HL-60/S4 (cell line): ENCODE data around the gene ARL2.
"Not testable (repeated sequence)": the region's sequence is repeated elsewhere in the genome, so short reads cannot be mapped to it uniquely, and the experiment has no call there.

Source experiments
- in situ Hi-C: fragments of 300-500 bp; cut with MboI; formaldehyde crosslinking; loops from 2 replicates; pipeline ENCODE4 v1.14.3; 2022; ENCODE audit warnings: low sequenced_read_pairs

Gene ARL2

DNA sequence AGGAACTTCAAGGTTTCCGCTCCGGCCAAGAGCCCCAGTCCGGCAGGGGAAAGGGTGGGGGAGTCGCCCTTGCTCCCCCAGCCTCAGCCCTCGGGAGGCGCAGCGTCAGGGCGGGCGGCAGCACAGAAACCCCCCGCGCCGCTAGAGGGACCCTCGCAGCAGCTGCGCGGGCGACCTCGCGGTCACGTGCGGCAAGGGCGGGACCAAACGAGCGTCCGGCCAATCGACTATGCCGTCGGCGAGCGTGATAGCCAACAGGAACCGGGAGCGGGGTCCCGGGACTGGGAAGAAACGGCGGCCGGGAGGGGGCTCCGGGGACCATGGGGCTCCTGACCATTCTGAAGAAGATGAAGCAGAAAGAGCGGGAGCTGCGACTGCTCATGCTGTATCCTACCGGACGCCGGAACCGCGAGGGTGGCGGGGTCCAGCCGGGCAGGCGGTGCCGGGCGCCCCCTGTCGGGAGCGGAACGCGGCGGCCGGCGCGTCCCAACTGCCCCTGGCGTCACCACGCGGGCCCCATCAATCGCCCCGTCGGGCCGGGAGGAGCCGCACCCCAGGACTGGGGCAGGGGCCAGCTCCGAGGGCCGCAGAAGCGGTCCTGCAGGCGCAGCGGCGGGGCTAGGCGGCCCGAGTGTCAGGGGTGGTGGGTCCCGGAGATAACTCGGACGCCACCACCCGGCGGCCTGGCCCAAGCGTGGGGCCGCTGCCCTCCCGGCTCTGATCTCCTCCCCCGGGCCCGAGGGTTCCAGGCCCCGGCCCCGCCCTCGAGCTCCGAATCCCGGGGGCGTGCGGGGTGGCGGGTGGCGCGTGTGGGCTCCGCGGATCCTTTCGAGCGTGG lies at the start of gene ARL2:
TSS of gene ARL2 (plus strand) at position 273 of the 838 bp plus-strand sequence. CDS start at position 321, 48 bp downstream.
- in situ Hi-C loops, result no loop called here

GRCh38 chr11:64967375-64967774 lies 46.6 kb upstream of the ARL2 start:
- in situ Hi-C loops, result no loop called here

GRCh38 chr11:64969209-64969608 lies 44.8 kb upstream of the ARL2 start:
- in situ Hi-C loops, result no loop called here

DNA sequence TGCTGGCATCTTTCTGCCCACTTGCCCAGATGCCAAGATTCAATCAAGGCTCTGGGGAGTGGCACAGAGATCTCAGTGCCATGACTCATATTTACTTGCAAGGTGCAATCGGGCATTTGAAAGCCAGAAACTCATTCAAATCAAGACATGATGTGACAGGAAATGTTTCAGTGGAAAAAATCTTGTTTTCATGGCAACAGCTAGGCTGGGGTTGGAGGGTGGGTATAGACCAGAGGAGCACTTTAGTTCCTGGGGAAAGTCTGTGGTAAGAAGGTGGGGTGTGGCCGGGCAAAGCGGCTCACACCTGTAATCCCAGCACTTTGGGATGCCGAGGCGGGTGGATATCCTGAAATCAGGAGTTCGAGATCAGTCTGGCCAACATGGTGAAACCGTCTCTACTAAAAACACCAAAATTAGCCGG lies 43.2 kb upstream of the ARL2 start:
- in situ Hi-C loops, result no loop called here

GRCh38 chr11:64971421-64972233 lies 42.3 kb upstream of the ARL2 start, which contains the start of gene MAJIN:
Gene MAJIN, minus strand, starts transcription at chr11:64972108. Its CDS starts 12,703 bp downstream, at chr11:64959405.
- in situ Hi-C loops, result no loop called here

- in situ Hi-C loops, result no loop called here
Measured at GRCh38 chr11:64974124-64974523, 39.8 kb upstream of the ARL2 start.

DNA sequence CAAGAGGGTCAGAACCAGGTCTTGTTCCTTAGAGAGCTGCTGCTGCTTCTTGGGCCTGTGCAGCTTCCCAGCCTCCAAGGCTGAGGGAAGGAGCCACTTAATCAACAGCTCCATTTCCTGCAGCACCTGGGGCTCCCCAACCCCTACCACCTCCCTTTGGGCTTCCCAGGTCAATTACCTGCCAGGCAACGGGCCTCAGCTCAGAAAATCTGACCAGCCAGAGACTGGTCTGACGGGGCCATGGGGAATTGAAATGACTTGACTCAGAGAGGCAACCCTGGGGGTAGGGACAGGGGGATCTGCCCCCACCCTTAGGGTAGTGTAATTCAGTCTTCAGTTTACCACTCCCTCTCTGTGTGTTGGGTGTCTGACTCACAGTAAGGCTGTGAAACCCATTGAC lies 37.3 kb upstream of the ARL2 start:
- in situ Hi-C loops, result no loop called here

- in situ Hi-C loops, result not testable (repeated sequence)
Measured at GRCh38 chr11:64983339-64983738, 30.6 kb upstream of the ARL2 start.

DNA sequence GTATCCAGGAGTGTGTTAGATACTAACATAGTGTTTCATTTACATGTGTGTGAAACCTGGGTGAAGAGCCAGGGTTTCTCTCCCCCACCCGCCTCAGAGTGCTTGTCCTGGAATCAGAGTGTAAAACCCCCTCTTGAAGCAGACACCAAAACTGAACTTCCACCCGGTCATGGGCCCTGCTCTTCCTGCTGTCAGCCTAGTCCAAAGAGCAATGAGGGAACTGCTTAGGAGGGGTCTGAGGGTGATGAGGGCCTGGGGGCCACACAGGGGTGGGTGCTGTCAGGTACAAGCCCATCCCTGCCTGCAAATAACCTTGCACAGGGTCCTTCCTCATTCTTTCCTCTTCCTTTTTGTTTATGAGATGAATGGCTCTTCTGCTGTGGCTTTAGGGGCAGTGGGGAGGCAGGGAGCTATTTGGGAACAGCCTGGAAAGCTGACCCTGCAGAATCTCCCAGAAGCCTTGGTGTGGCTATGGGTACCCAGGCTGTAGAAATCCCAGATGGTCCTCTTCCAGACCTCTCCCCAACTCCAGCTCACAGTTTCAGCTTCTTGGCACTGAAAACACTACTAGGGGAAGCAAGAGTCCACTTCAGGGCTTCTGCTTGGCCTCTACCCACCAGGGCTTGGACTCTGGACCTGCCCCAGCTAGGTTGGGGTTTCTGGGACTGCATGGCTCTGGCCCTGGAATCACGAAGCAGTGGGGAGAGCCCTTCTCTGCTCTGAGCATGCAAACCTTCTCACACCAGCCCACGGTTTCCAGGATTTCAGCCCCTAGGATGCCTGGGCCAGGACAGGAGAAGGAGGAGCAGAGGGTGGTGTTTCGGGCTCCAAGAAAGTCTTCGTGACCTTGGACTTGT lies 25.7 kb upstream of the ARL2 start:
- in situ Hi-C loops, result no loop called here

DNA sequence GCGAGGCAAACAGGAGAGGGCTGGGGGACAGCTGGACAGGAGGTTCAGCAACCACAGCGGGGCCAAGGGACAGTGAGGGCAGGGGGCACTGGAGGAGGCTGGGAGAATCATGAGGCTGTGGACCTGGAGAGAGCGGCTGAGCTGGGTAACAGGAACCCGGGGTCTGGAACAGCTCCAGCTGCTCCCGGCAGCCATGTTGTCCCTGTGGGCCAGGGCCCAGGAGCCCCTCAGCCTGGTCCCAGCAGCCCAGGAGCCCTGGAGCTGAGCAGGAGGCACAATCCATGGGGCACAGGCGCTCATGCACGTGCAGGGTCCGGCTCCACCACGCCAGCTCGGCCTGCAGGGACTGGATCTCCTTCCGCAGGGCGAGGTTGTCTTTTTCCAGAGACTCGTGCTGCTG lies 24.5 kb upstream of the ARL2 start:
- in situ Hi-C loops, result no loop called here

DNA sequence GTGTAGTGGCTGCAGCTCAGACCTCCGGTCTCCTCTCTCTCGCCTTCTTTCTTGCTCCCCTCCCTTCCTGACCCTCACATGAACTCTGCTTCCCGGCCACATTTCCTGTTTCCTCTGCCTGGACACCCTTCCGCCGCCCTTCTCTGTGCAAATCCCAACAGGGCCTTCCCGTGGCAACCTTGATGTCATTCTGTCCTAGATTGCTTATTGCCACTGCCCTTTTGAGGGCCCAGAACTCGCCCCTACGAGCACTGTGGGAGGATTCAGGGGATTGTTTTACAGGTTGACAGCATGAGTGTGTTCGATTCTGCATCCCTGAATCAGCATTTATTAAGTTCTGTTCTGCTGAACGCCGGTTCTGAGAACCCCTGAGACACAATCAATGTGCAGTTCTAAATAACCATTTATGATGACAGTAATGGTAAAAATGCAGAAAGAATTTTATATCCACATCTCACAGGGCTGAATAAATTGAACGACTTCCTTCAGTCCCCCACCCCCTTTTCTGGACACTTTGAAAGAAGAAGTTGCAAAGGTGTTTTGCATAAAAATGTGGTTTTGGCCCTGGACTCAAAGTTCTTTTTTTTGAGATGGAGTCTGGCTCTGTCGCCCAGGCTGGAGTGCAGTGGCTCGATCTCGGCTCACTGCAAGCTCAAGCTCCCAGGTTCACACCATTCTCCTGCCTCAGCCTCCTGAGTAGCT lies 23.6 kb upstream of the ARL2 start:
- in situ Hi-C loops, result no loop called here

DNA sequence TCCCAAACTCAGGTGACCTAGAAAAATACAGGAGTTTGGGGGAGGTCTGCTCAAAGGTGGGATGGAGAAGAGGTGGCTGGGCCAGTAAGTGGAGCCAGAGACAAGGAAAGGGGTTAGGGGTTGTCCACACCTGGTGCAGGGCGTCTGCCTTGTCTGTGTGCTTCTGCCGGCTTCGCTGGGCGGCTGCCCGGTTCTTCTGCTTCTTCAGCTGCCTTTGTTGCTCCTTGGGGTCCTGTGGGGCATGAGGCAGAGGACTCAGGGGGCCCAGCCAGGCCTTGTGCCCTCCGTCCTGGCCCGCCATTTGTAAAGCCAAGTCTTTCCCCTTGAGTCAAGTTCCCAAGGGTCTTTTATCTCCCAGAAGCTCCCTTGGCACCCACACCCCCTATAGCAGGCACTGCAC lies 19.6 kb upstream of the ARL2 start:
- in situ Hi-C loops, result no loop called here

DNA sequence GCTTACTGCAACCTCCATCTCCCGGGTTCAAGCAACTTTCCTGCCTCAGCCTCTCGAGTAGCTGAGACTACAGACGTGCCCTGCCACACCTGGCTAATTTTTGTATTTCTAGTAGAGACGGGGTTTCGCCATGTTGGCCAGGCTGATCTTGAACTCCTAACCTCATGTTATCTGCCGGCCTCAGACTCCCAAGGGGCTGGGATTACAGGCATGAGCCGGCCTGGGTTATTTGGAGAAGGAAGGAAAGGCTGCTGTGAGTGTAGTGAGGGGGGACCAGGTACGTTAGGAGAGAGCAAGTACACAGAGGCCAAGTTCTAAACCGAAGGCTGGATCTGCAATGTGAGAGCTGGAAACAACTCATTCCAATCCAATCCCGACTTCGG lies 17.6 kb upstream of the ARL2 start:
- in situ Hi-C loops, result no loop called here

DNA sequence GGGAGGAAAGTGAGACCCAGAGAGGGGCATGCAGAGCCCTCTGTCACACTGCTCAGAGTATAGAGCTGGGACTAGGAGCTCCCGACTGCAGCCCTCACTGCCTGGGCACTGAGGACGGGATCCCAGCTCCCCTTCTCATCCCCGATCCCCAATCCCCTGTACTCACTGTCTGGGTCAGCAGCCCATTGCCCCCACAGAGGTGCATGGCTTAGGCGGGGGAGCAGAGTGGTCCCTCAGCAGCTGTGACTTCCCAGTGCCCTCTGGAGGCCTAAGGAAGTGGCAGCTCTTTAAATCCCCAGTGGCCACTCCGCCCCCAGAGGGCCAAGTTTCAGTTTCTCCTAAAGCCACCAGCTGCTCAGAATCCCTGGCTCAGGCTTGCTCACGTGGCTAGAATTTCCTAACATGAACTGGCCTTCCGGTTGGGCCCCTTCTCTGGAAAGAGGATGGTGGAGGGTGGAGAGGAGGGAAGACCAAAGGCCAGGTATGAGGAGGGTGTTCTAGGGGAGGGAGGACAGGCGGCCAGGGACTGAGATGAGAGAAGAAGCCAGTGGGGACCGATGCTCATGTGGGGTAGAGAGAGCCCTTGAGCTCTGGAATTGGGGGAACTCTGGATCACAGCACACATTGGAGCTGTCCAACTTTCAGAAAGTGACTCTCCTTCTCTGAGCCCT lies 17.1 kb upstream of the ARL2 start, which contains the start of gene BATF2:
TSS of gene BATF2 (minus strand) at position 262 of the 671 bp plus-strand sequence. CDS start at position 205, 57 bp downstream.
- in situ Hi-C loops, result no loop called here

- in situ Hi-C loops, result no loop called here
Measured at GRCh38 chr11:64998141-64998540, 15.8 kb upstream of the ARL2 start.

DNA sequence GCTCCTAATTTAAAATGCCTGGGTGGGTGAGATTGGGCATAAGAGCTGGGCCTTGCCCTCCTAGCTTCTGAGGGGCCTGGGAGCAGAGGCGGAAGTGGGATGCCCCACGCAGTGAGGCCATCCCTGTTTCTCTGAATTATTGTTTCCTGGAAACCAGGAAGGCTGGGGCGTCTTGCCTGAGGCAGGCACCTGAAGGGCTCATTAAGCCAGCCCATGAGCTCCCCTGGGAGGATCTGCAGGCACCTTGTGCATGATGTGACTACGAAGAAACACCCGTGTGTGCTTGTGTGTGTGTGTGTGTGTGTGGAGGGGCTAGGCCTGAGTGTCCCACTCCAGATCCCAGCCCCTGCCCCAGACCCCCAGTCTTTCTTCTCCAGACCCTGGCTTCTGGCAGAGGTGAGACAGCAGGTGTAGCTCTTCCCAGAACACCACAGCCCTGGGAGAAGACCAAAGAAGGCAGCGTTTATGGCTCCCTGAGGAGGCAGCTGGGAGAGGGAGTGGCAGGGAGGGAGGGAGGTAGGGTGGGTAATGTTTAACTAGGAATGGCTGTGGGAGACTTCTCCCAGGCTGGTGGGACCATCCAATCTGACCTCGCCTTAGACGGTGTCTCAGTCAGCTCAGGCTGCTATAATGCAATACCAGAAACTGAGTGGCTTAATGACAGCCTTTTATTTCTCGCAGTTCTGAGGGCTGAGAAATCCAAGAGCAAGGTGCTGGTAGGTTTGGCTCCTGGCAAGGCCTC lies 15.1 kb upstream of the ARL2 start:
- in situ Hi-C loops, result no loop called here

DNA sequence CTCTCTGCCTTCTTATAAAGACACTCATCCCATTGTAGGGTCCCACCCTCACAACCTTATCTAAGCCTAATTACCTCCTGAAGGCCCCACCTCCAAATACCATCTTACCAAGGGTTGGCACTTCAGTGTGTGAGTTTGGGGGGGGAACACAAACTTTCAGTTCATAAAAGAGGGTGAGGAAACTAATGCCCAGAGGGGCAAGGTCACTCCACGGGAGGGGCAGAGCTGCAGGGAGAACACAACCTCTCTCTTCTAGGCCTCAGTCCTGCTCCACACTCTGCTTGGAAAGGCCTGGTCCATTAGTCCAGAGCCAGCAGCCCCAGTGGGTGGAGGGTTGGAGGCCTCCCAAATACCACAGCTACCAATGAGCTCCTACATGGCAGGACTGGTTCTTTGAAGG lies 14.5 kb upstream of the ARL2 start:
- in situ Hi-C loops, result no loop called here

DNA sequence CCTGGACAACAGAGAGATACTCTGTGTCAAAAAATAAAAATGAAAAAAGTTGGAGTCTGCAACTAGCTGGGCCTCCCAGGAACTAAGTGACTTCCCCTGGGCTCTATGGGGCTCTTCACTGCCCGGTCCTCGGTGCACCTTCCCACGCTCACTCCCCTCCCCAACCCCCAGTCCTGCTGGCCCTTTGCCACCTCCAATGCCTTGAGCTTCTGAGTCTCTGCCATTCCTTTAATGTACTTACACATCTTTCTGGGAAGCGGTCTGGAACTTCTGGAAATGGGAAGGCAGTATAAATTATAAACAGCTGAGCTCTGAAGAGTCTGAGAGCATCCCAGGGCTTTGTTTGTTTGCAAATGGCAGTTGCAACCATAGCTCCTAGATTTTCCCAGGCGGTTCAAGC lies 11.3 kb upstream of the ARL2 start:
- in situ Hi-C loops, result no loop called here

DNA sequence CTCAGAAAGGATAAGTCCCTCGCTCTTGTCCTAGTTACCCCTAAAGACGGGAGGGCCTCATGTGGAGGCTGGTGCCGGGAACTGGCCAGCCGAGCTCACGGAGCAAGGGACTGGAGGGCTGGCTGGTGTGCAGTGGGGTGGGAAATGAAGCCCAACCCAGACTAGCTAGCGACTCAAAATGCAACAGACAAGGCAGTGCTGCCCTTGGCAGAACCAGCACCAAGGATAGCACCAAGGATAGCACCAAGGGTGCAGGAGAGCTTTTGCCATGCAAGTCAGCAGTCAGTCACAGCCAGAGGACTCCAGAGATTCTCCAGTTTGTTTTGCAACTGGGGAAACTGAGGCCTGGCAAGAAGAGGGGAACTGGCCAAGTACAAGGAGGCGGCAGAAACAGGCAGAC lies 10.7 kb upstream of the ARL2 start:
- in situ Hi-C loops, result no loop called here
